ENCODE results near the gene DOC2A. TPM values are rescaled to one million over a fixed set of nuclear protein-coding genes. Genes with fewer than 3 reads are reported as not detected.

Gene DOC2A
- total and polyA plus RNA-seq, 2 donors (not counting 1 experiment from before 2014, with no cell fraction given) = not detected

GRCh38 chr16:30002614-30003346, 8.0 kb downstream of the DOC2A start:
- DNase-seq (no peak), ATAC-seq (ENCODE audit: low read depth) (no peak)
- Mint-ChIP-seq H3K4me1 (peaks cover 18% of the 10 kb centered on the region), H3K4me3 (no peak overlapping the region), H3K27me3 (no peaks in the 10 kb centered on the region), H3K9me3 (ENCODE audit: insufficient read depth) (no peaks in the 10 kb centered on the region), H3K27ac (no peak overlapping the region)
- peaks cover 0 to 42% of the 10 kb centered on the region in 2 experiments for H3K36me3 ChIP-seq (replicated peaks in 1 of 2; ENCODE audit: control extremely low read depth in 1 of 2, control insufficient read depth in 1 of 2, extremely low read depth in 1 of 2, insufficient read depth in 2 of 2, low read length in 1 of 2)
- H3K9me3 ChIP-seq (ENCODE audit: control extremely low read depth in 1 of 3, control insufficient read depth in 2 of 3, insufficient read depth in 1 of 3, low read length in 2 of 3) = no peaks in the 10 kb centered on the region
- H3K9ac ChIP-seq (ENCODE audit: low read length) = no peak overlapping the region
- intact Hi-C loops (cut with micrococcal nuclease) = no loop called here
- H4K20me1 ChIP-seq (ENCODE audit: control insufficient read depth, insufficient read depth, low read length, poor library complexity, severe bottlenecking) = peaks cover 17% of the 10 kb centered on the region
- CTCF ChIA-PET = interaction anchor here (0.6 to 1.5 kb wide), 4 partner anchors 29 to 174 kb away, joined by 3 to 6 read pairs (median 4); partner anchors contain the start of gene TAOK2
- H2AFZ ChIP-seq (ENCODE audit: insufficient read depth, low read depth, low read length, poor library complexity, severe bottlenecking) = no peak overlapping the region
- POLR2A ChIA-PET = interaction anchor here (0.7 to 1.1 kb wide), 2 partner anchors 12 to 192 kb away, joined by 3 to 6 read pairs; no protein-coding TSS in a partner anchor
- H3K4me1 ChIP-seq (ENCODE audit: control insufficient read depth in 2 of 2, insufficient read depth in 2 of 2, low read length in 2 of 2) = peaks cover 4 to 13% of the 10 kb centered on the region in 2 donors
- H3K4me2 ChIP-seq (replicated peaks; ENCODE audit: low read depth, low read length, poor library complexity, severe bottlenecking) = no peak overlapping the region
- TF ChIP-seq EZH2 (IDR thresholded peaks at IDR 0.05; ENCODE audit: borderline replicate concordance, insufficient read depth, low read depth, low read length, poor library complexity, severe bottlenecking) = no peak
- TF ChIP-seq, protein P1, sequence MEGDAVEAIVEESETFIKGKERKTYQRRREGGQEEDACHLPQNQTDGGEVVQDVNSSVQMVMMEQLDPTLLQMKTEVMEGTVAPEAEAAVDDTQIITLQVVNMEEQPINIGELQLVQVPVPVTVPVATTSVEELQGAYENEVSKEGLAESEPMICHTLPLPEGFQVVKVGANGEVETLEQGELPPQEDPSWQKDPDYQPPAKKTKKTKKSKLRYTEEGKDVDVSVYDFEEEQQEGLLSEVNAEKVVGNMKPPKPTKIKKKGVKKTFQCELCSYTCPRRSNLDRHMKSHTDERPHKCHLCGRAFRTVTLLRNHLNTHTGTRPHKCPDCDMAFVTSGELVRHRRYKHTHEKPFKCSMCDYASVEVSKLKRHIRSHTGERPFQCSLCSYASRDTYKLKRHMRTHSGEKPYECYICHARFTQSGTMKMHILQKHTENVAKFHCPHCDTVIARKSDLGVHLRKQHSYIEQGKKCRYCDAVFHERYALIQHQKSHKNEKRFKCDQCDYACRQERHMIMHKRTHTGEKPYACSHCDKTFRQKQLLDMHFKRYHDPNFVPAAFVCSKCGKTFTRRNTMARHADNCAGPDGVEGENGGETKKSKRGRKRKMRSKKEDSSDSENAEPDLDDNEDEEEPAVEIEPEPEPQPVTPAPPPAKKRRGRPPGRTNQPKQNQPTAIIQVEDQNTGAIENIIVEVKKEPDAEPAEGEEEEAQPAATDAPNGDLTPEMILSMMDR (IDR thresholded peaks at IDR 0.05) = no peak
- no peaks in the 10 kb centered on the region for H3K79me2 ChIP-seq (ENCODE audit: control insufficient read depth, insufficient read depth, low read length)
- H3K27me3 ChIP-seq (replicated peaks in 1 of 4; ENCODE audit: control extremely low read depth in 1 of 4, control insufficient read depth in 3 of 4, insufficient read depth in 4 of 4, low read length in 3 of 4) = no peaks in the 10 kb centered on the region
- H3K4me3 ChIP-seq (ENCODE audit: control extremely low read depth in 1 of 5, extremely low read depth in 1 of 5, insufficient read depth in 1 of 5, low read depth in 2 of 5, low read length in 4 of 5) = no peak overlapping the region
- 92% methylated on average over 19 of the region's 19 CpGs for whole genome bisulfite sequencing (ENCODE audit: insufficient coverage)
- no peak overlapping the region for H3K27ac ChIP-seq (ENCODE audit: low read length in 2 of 2)

Data from B cell (primary cell).